Natural killer cell treated with Interleukin-12 subunit alpha and Interleukin-12 subunit beta and Interleukin-15 and Interleukin-18, amount 100 ng/mL, for 72 hours (primary cell): Measurements from ENCODE around the gene KIF19. TPM values are rescaled to one million over a fixed set of nuclear protein-coding genes. Genes with fewer than 3 reads are reported as not detected.
A peak's percentile ranks its signal among the peaks of the same experiment; 100 is the strongest.

Experiments used
- ATAC-seq, 2 donors: fragments of 150-1000 bp; cut with Tn5 transposase in 1 of 2; sonication (Bioruptor Pico), chemical (Tn5 transposase) in 1 of 2; 2 replicates each; pipeline ENCODE4 v1.10.0; 2021
- DNase-seq: peaks from one replicate; pipeline ENCODE4 v3.0.0; 2022; ENCODE audit warnings: low spot score
- H3K27ac Mint-ChIP-seq, 2 donors: 1 replicate in 1 of 2; 2 replicates in 1 of 2; pipeline ENCODE4 v1.8.0; 2022; ENCODE audit warnings: mixed read lengths in 2 of 2, mild to moderate bottlenecking in 1 of 2, moderate library complexity in 1 of 2
- H3K27me3 Mint-ChIP-seq, 2 donors: 1 replicate in 1 of 2; 2 replicates in 1 of 2; pipeline ENCODE4 v1.8.0; 2022; ENCODE audit warnings: mixed read lengths in 2 of 2
- H3K36me3 Mint-ChIP-seq: one replicate; pipeline ENCODE4 v1.8.0; 2022; ENCODE audit warnings: mixed read lengths
- H3K4me1 Mint-ChIP-seq, 2 donors: 1 replicate in 1 of 2; 2 replicates in 1 of 2; pipeline ENCODE4 v1.8.0; 2022; ENCODE audit warnings: low read depth in 2 of 2, mixed read lengths in 2 of 2, mild to moderate bottlenecking in 1 of 2
- H3K4me3 Mint-ChIP-seq: one replicate; pipeline ENCODE4 v1.8.0; 2022; ENCODE audit warnings: mixed read lengths
- H3K9me3 Mint-ChIP-seq: 2 replicates; pipeline ENCODE4 v1.8.0; 2022; ENCODE audit warnings: mixed read lengths
- total RNA-seq, 2 donors: library from RNA; stranded (reverse); gene quantifications; one replicate each; pipeline ENCODE4 v1.2.3, GENCODE V29; 2022

The KIF19 gene
- total RNA-seq, 2 donors from 2014 or later = 0.29 TPM; not detected in 1

GRCh38 chr17:74292495-74292894 lies 33.5 kb upstream of the KIF19 start:
- ATAC-seq = no peak
- H3K27me3 Mint-ChIP-seq = no peaks in the 10 kb centered on the region
- no peak overlapping the region for H3K4me3 Mint-ChIP-seq

GRCh38 chr17:74295625-74296547 lies 30.1 kb upstream of the KIF19 start:
- H3K4me3 Mint-ChIP-seq = no peak overlapping the region

More at GRCh38 chr17:74292495-74292894, 33.5 kb upstream of the KIF19 start:
- H3K36me3 Mint-ChIP-seq = no peaks in the 10 kb centered on the region
- H3K4me1 Mint-ChIP-seq = peaks cover 0 to 11% of the 10 kb centered on the region in 2 donors
- H3K27ac Mint-ChIP-seq = no peak overlapping the region
- no peak for DNase-seq
- H3K9me3 Mint-ChIP-seq = no peaks in the 10 kb centered on the region

GRCh38 chr17:74296548-74296936 lies 29.5 kb upstream of the KIF19 start:
- no peaks in the 10 kb centered on the region for H3K9me3 Mint-ChIP-seq
- no peak for ATAC-seq
- no peak overlapping the region for H3K27ac Mint-ChIP-seq
- DNase-seq = no peak
- no peak overlapping the region for H3K4me3 Mint-ChIP-seq
- peaks cover 6 to 10% of the 10 kb centered on the region in 2 donors for H3K4me1 Mint-ChIP-seq
- no peaks in the 10 kb centered on the region for H3K36me3 Mint-ChIP-seq
- H3K27me3 Mint-ChIP-seq = peaks cover 0 to 5% of the 10 kb centered on the region in 2 donors

More at GRCh38 chr17:74295625-74296547, 30.1 kb upstream of the KIF19 start:
- Mint-ChIP-seq H3K9me3 (no peaks in the 10 kb centered on the region), H3K27me3 (peaks cover 0 to 5% of the 10 kb centered on the region in 2 donors), H3K27ac (no peak overlapping the region), H3K36me3 (no peaks in the 10 kb centered on the region), H3K4me1 (peaks cover 3 to 4% of the 10 kb centered on the region in 2 donors)
- DNase-seq = no peak
- no peak for ATAC-seq

- H3K9me3 Mint-ChIP-seq = no peaks in the 10 kb centered on the region
- H3K4me1 Mint-ChIP-seq = peaks cover 6 to 10% of the 10 kb centered on the region in 2 donors
- H3K36me3 Mint-ChIP-seq = no peaks in the 10 kb centered on the region
- ATAC-seq (peak; percentile 53 to 76), DNase-seq (no peak)
- no peak overlapping the region for H3K4me3 Mint-ChIP-seq
- peak overlapping the region in 1 of 2 donors; percentile 35 for H3K27ac Mint-ChIP-seq
- peaks cover 0 to 5% of the 10 kb centered on the region in 2 donors for H3K27me3 Mint-ChIP-seq
Measured at GRCh38 chr17:74297941-74298340, 28.1 kb upstream of the KIF19 start.

GRCh38 chr17:74298778-74299177 lies 27.2 kb upstream of the KIF19 start:
- ATAC-seq = no peak
- DNase-seq = no peak
- Mint-ChIP-seq H3K27me3 (peaks cover 0 to 5% of the 10 kb centered on the region in 2 donors), H3K27ac (no peak overlapping the region), H3K4me1 (peaks cover 6 to 10% of the 10 kb centered on the region in 2 donors), H3K36me3 (no peaks in the 10 kb centered on the region), H3K4me3 (no peak overlapping the region), H3K9me3 (no peaks in the 10 kb centered on the region)

- no peak overlapping the region for H3K4me3 Mint-ChIP-seq
- peaks cover 6 to 10% of the 10 kb centered on the region in 2 donors for H3K4me1 Mint-ChIP-seq
- H3K9me3 Mint-ChIP-seq = no peaks in the 10 kb centered on the region
- no peak overlapping the region for H3K27ac Mint-ChIP-seq
- H3K36me3 Mint-ChIP-seq = no peaks in the 10 kb centered on the region
- ATAC-seq (no peak), DNase-seq (no peak)
- peaks cover 0 to 5% of the 10 kb centered on the region in 2 donors for H3K27me3 Mint-ChIP-seq
Measured at GRCh38 chr17:74299226-74300009, 26.6 kb upstream of the KIF19 start.

- DNase-seq (no peak), ATAC-seq (no peak)
- Mint-ChIP-seq H3K36me3 (no peaks in the 10 kb centered on the region), H3K4me3 (no peak overlapping the region), H3K9me3 (no peaks in the 10 kb centered on the region), H3K27ac (no peak overlapping the region), H3K27me3 (peaks cover 0 to 5% of the 10 kb centered on the region in 2 donors), H3K4me1 (peaks cover 12 to 13% of the 10 kb centered on the region in 2 donors)
Measured at GRCh38 chr17:74303305-74303704, 22.7 kb upstream of the KIF19 start.

GRCh38 chr17:74304184-74304583 lies 21.8 kb upstream of the KIF19 start:
- H3K27ac Mint-ChIP-seq = no peak overlapping the region
- H3K27me3 Mint-ChIP-seq = peaks cover 0 to 5% of the 10 kb centered on the region in 2 donors
- peaks cover 12 to 13% of the 10 kb centered on the region in 2 donors for H3K4me1 Mint-ChIP-seq
- no peaks in the 10 kb centered on the region for H3K36me3 Mint-ChIP-seq
- no peak for ATAC-seq
- no peak for DNase-seq
- no peak overlapping the region for H3K4me3 Mint-ChIP-seq
- no peaks in the 10 kb centered on the region for H3K9me3 Mint-ChIP-seq

- peaks cover 11 to 12% of the 10 kb centered on the region in 2 donors for H3K4me1 Mint-ChIP-seq
- H3K36me3 Mint-ChIP-seq = no peaks in the 10 kb centered on the region
- H3K9me3 Mint-ChIP-seq = no peaks in the 10 kb centered on the region
- ATAC-seq (peak in 1 of 2 donors; percentile 34), DNase-seq (no peak)
- H3K4me3 Mint-ChIP-seq = no peak overlapping the region
- no peak overlapping the region for H3K27ac Mint-ChIP-seq
- H3K27me3 Mint-ChIP-seq = peaks cover 0 to 4% of the 10 kb centered on the region in 2 donors
Measured at GRCh38 chr17:74305865-74306654, 20.0 kb upstream of the KIF19 start.

- H3K4me3 Mint-ChIP-seq = no peak overlapping the region
- no peaks in the 10 kb centered on the region for H3K9me3 Mint-ChIP-seq
- peaks cover 0 to 4% of the 10 kb centered on the region in 2 donors for H3K27me3 Mint-ChIP-seq
- DNase-seq = no peak
- no peak for ATAC-seq
- H3K4me1 Mint-ChIP-seq = peaks cover 6 to 9% of the 10 kb centered on the region in 2 donors
- H3K36me3 Mint-ChIP-seq = no peaks in the 10 kb centered on the region
- no peak overlapping the region for H3K27ac Mint-ChIP-seq
Measured at GRCh38 chr17:74307984-74308773, 17.8 kb upstream of the KIF19 start.

GRCh38 chr17:74309902-74310301 lies 16.1 kb upstream of the KIF19 start:
- DNase-seq (no peak), ATAC-seq (no peak)
- H3K4me1 Mint-ChIP-seq = peaks cover 6 to 9% of the 10 kb centered on the region in 2 donors
- H3K27ac Mint-ChIP-seq = no peak overlapping the region
- no peak overlapping the region for H3K4me3 Mint-ChIP-seq
- H3K27me3 Mint-ChIP-seq = peaks cover 0 to 4% of the 10 kb centered on the region in 2 donors
- H3K9me3 Mint-ChIP-seq = no peaks in the 10 kb centered on the region
- H3K36me3 Mint-ChIP-seq = no peaks in the 10 kb centered on the region

GRCh38 chr17:74314877-74315276 lies 11.1 kb upstream of the KIF19 start:
- Mint-ChIP-seq H3K36me3 (no peaks in the 10 kb centered on the region), H3K27ac (no peak overlapping the region), H3K9me3 (no peaks in the 10 kb centered on the region), H3K27me3 (no peaks in the 10 kb centered on the region), H3K4me1 (no peaks in the 10 kb centered on the region), H3K4me3 (no peak overlapping the region)
- DNase-seq (no peak), ATAC-seq (no peak)

GRCh38 chr17:74316220-74316619 lies 9.8 kb upstream of the KIF19 start:
- no peak overlapping the region for H3K27ac Mint-ChIP-seq
- H3K4me3 Mint-ChIP-seq = no peak overlapping the region
- no peaks in the 10 kb centered on the region for H3K9me3 Mint-ChIP-seq
- no peaks in the 10 kb centered on the region for H3K27me3 Mint-ChIP-seq
- H3K4me1 Mint-ChIP-seq = no peaks in the 10 kb centered on the region
- DNase-seq (no peak), ATAC-seq (no peak)
- H3K36me3 Mint-ChIP-seq = no peaks in the 10 kb centered on the region
